VCaP (cell line): ENCODE results near the gene RNU6-1.

Experiments
- H3K27ac ChIP-seq: fragments of 450-650 bp; 2 replicates; pipeline ENCODE4 v1.5.1; 2017
- CTCF ChIP-seq: fragments of 450-650 bp; conservative IDR thresholded peaks from 2 replicates; pipeline ENCODE4 v1.5.1; 2017; ENCODE audit warnings: mild to moderate bottlenecking, moderate library complexity

RNU6-1 gene

GRCh38 chr15:67865766-67866165 lies 25.9 kb upstream of the RNU6-1 start:
- H3K27ac ChIP-seq = no peak overlapping the region
- TF ChIP-seq CTCF = no peak

GRCh38 chr15:67865331-67865730 lies 25.5 kb upstream of the RNU6-1 start:
- TF ChIP-seq CTCF = no peak
- H3K27ac ChIP-seq = no peak overlapping the region

GRCh38 chr15:67863442-67863987 lies 23.7 kb upstream of the RNU6-1 start:
- TF ChIP-seq CTCF = peak; percentile 97
- H3K27ac ChIP-seq = peak overlapping the region; percentile 86

DNA sequence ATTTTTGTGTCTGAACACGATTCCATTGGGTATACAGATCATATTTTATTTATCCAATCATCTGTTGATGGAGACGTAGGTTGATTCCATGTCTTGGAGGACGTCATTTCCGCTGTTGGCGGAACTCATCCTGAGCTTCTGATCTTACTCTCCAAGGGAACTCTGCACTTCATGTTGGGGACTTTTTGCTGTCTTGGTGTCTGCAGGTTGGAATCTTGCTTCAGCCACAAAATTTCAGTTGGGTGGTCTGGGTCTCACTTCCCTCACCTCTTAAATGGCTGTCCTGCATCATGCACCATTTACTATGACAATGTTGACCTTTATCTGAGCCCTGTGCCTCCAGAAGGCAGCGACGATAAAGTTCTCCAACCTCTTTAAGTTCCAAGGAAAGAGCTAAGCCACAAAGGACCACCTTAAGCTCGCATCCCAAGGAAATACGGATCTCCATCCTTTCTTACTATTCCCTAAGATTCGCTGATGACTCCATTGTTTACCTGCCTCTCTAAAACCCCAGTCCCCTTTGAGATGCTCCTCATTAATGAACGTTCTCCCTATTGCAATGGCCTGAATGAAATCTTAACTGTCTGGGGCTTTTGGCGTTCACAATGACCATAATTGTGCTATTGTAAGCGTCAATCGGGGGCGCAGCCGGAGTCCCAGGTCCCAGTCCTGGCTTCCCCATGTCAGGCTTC lies 23.1 kb upstream of the RNU6-1 start:
- H3K27ac ChIP-seq = peak overlapping the region; percentile 86; the same call in 1 of the 2 replicates
- TF ChIP-seq CTCF = no peak

- no peak for TF ChIP-seq CTCF
- H3K27ac ChIP-seq = no peak overlapping the region
Measured at GRCh38 chr15:67861983-67862382, 22.1 kb upstream of the RNU6-1 start.

GRCh38 chr15:67859331-67859946 lies 19.6 kb upstream of the RNU6-1 start:
- no peak overlapping the region for H3K27ac ChIP-seq
- no peak for TF ChIP-seq CTCF

DNA sequence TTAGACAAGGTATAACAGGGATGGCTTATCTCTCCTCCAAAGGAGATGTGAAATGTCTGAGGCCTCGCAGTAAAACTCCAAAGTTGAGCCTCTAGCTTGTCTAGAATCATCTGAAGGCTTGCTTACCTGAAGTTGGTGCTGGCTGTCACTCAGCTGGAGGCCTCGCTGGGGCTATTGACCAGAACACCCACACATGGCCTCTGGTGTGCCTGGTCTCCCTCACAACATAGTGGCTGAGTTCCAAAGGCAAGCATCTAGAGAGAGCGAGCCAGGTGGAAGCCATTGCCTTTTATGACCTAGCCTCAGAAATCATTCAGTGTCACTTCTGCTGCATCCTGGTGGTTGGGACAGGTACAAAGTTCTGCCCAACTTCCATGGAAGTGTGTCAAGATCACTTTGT lies 17.4 kb upstream of the RNU6-1 start:
- H3K27ac ChIP-seq = no peak overlapping the region
- TF ChIP-seq CTCF = no peak
